ENCODE results near the gene OXCT1. TPM values are rescaled to one million over a fixed set of nuclear protein-coding genes. Genes with fewer than 3 reads are reported as not detected.

Gene OXCT1
- total RNA-seq, 1 donor, result 39.4 TPM

DNA sequence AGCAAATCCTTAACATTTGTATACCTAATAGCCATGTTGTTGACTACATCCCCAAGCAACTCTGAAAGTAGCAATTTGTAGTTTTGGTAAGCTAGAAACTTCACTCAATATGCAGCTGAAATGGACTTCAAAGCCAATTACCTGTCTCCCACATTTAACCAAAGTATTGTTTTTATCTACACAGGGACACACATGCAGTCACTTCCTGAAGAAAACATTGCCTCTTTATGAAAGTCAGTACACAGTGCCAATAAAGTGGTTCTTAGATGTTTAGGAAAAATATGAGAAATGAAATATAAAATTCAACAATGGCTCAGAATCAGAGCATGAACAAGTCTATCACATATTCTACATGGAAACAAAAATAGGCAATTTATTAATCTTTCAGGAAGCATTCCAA is 49.2 kb downstream of the OXCT1 start:
- no peaks in the 10 kb centered on the region for H3K27me3 ChIP-seq (ENCODE audit: insufficient read depth, low read length)
- no peak overlapping the region for H2AFZ ChIP-seq (ENCODE audit: low read length)
- no peak for DNase-seq (ENCODE audit: insufficient read length, low spot score, missing footprints)
- no peak overlapping the region for H3K4me3 ChIP-seq (ENCODE audit: insufficient read depth, low read length)
- no peak overlapping the region for H3K27ac ChIP-seq (ENCODE audit: low read depth, low read length)
- no peak overlapping the region for H3K4me2 ChIP-seq (ENCODE audit: insufficient read depth, low read length)
- no peaks in the 10 kb centered on the region for H3K4me1 ChIP-seq (ENCODE audit: insufficient read depth, low read length)
- TF ChIP-seq, protein P1, sequence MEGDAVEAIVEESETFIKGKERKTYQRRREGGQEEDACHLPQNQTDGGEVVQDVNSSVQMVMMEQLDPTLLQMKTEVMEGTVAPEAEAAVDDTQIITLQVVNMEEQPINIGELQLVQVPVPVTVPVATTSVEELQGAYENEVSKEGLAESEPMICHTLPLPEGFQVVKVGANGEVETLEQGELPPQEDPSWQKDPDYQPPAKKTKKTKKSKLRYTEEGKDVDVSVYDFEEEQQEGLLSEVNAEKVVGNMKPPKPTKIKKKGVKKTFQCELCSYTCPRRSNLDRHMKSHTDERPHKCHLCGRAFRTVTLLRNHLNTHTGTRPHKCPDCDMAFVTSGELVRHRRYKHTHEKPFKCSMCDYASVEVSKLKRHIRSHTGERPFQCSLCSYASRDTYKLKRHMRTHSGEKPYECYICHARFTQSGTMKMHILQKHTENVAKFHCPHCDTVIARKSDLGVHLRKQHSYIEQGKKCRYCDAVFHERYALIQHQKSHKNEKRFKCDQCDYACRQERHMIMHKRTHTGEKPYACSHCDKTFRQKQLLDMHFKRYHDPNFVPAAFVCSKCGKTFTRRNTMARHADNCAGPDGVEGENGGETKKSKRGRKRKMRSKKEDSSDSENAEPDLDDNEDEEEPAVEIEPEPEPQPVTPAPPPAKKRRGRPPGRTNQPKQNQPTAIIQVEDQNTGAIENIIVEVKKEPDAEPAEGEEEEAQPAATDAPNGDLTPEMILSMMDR (IDR thresholded peaks at IDR 0.05; ENCODE audit: extremely low read depth, low read depth, low read length), result no peak
- H4K20me1 ChIP-seq (ENCODE audit: insufficient read depth, low read length), result no peaks in the 10 kb centered on the region
- no peaks in the 10 kb centered on the region for H3K79me2 ChIP-seq (ENCODE audit: insufficient read depth, low read length)
- H3K36me3 ChIP-seq (ENCODE audit: insufficient read depth, low read length), result no peaks in the 10 kb centered on the region
- H3K9me3 ChIP-seq (ENCODE audit: low read depth, low read length), result no peaks in the 10 kb centered on the region

DNA sequence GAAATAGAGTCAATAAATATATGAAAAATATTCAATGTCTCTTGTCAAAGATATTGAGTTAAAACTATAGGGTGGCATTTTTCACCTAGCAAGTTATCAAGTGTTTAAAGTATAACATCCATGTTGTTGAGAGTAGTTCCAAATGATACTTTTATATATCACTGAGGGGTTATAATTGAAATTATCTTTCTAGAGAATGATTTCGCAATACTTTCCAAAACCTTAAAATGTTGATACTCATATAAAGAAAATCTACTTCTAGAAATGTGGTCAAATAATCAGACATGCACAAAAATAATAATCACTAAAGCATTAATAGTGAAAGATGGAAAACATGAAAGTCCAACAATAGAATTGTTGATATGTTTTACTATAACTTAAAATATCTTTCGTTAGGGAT is 50.1 kb downstream of the OXCT1 start:
- H4K20me1 ChIP-seq (ENCODE audit: insufficient read depth, low read length), result no peaks in the 10 kb centered on the region
- TF ChIP-seq, protein P1 (IDR thresholded peaks at IDR 0.05; ENCODE audit: extremely low read depth, low read depth, low read length), result no peak
- no peak overlapping the region for H3K4me2 ChIP-seq (ENCODE audit: insufficient read depth, low read length)
- H3K4me1 ChIP-seq (ENCODE audit: insufficient read depth, low read length), result no peaks in the 10 kb centered on the region
- H2AFZ ChIP-seq (ENCODE audit: low read length), result no peak overlapping the region
- DNase-seq (ENCODE audit: insufficient read length, low spot score, missing footprints), result no peak
- no peaks in the 10 kb centered on the region for H3K27me3 ChIP-seq (ENCODE audit: insufficient read depth, low read length)
- H3K36me3 ChIP-seq (ENCODE audit: insufficient read depth, low read length), result no peaks in the 10 kb centered on the region
- H3K79me2 ChIP-seq (ENCODE audit: insufficient read depth, low read length), result no peaks in the 10 kb centered on the region
- H3K4me3 ChIP-seq (ENCODE audit: insufficient read depth, low read length), result no peak overlapping the region
- no peaks in the 10 kb centered on the region for H3K9me3 ChIP-seq (ENCODE audit: low read depth, low read length)
- no peak overlapping the region for H3K27ac ChIP-seq (ENCODE audit: low read depth, low read length)

DNA sequence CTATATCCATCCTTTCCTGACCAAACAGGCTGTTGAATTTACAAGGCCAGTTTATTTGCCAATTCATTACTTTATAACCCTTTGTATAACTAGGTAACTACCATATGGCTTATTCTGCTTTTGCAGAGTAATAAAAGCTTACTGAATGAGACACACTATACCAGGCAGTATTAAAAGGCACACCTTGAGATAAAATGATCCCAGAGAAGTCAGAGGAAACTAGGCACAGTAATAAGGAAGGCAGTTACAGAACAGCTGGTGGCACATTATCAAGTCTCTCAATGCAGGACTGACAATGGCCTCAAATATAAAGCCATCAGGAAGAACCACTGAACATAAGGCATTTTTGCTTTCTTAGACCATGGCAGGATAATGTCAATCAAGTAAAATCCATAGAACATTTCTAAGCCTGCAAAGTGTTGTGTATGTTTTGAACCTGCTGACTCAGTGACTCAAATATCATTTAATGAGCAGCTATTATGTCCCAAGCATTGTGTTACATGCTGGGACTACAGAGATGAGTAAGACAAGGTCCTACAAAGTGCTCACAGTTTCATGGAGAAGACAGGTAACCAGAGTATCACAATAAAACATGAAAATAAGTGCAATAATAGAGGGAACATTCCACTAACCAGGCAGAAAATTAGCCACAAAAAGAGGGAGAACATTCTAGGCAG is 52.5 kb downstream of the OXCT1 start:
- H3K4me2 ChIP-seq (ENCODE audit: insufficient read depth, low read length), result no peak overlapping the region
- no peaks in the 10 kb centered on the region for H3K79me2 ChIP-seq (ENCODE audit: insufficient read depth, low read length)
- TF ChIP-seq, protein P1 (IDR thresholded peaks at IDR 0.05; ENCODE audit: extremely low read depth, low read depth, low read length), result no peak
- no peak overlapping the region for H3K4me3 ChIP-seq (ENCODE audit: insufficient read depth, low read length)
- H3K9me3 ChIP-seq (ENCODE audit: low read depth, low read length), result no peaks in the 10 kb centered on the region
- no peak for DNase-seq (ENCODE audit: insufficient read length, low spot score, missing footprints)
- H4K20me1 ChIP-seq (ENCODE audit: insufficient read depth, low read length), result no peaks in the 10 kb centered on the region
- H3K27me3 ChIP-seq (ENCODE audit: insufficient read depth, low read length), result no peaks in the 10 kb centered on the region
- no peak overlapping the region for H2AFZ ChIP-seq (ENCODE audit: low read length)
- H3K27ac ChIP-seq (ENCODE audit: low read depth, low read length), result no peak overlapping the region
- H3K4me1 ChIP-seq (ENCODE audit: insufficient read depth, low read length), result no peaks in the 10 kb centered on the region
- H3K36me3 ChIP-seq (ENCODE audit: insufficient read depth, low read length), result no peaks in the 10 kb centered on the region

DNA sequence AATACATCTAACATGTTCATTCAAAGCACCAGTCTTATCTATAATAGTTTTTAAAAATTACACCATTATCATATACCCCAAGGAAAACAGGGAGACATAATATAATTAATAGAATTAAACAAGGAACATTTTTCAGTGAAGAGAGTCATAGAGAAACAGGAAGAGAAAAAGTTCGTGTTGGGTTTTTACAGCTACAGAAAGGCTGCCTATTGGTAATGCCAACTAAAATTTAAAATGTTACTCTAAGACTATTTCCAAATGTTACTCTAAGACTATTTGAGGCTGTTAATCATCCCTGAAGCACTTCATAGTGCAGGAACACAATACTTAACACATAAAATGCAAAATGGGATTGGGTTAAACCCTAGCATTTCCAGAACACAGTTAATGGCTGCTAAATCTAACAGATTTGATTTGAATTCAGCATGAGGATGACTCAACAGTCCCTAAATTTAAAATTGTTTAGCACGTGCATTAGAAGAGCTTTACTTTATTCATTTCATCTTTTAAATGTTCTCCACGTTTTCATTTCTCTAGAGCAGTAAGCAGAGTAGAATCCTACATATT is 54.5 kb downstream of the OXCT1 start:
- Histone ChIP-seq H3K4me3 (ENCODE audit: insufficient read depth, low read length) (no peak overlapping the region), H3K27me3 (ENCODE audit: insufficient read depth, low read length) (no peaks in the 10 kb centered on the region), H3K4me2 (ENCODE audit: insufficient read depth, low read length) (peak overlapping the region; percentile 29), H3K4me1 (ENCODE audit: insufficient read depth, low read length) (no peaks in the 10 kb centered on the region), H3K79me2 (ENCODE audit: insufficient read depth, low read length) (no peaks in the 10 kb centered on the region), H3K27ac (ENCODE audit: low read depth, low read length) (no peak overlapping the region), H2AFZ (ENCODE audit: low read length) (peak overlapping the region; percentile 40), H3K9me3 (ENCODE audit: low read depth, low read length) (no peaks in the 10 kb centered on the region), H4K20me1 (ENCODE audit: insufficient read depth, low read length) (no peaks in the 10 kb centered on the region), H3K36me3 (ENCODE audit: insufficient read depth, low read length) (no peaks in the 10 kb centered on the region)
- TF ChIP-seq, protein P1 (IDR thresholded peaks at IDR 0.05; ENCODE audit: extremely low read depth, low read depth, low read length), result no peak
- DNase-seq (ENCODE audit: insufficient read length, low spot score, missing footprints), result no peak

Data from osteoblast (primary cell).